Left colon (tissue), 2 donors: ENCODE results near the gene TMEM30A. TPM values are rescaled to one million over a fixed set of nuclear protein-coding genes. Genes with fewer than 3 reads are reported as not detected.

Experiments
- ATAC-seq: fragments of 200-7000 bp; cut with Tn5 transposase; one replicate; pipeline ENCODE4 v1.9.1; 2020; ENCODE audit warnings: mild to moderate bottlenecking, moderate library complexity
- DNase-seq, 2 donors: peaks; one replicate each; pipeline ENCODE4 v3.0.0-alpha.2; 2020
- intact Hi-C, 2 donors: fragments of 100-400 bp; cut with DNase I in 1 of 2; cut with micrococcal nuclease in 1 of 2; formaldehyde crosslinking; loops; one replicate each; pipeline versions ENCODE4 v1.11.2 to v1.14.0; 2022; cut with DNase I, micrococcal nuclease
- total RNA-seq, 2 donors: library from RNA; stranded (reverse); fragmentation: NEBNext Ultra II Directional; extraction: Animal tissue kit (Norgen Biotek cat#: 25700); gene quantifications; one replicate each; pipeline ENCODE4 v1.2.1, GENCODE V29; 2021
- donor health status: DM: no; HTN: no; CAD: no.
- donor health status: DM: yes; HTN: yes; CAD: no.

TMEM30A gene
- total RNA-seq, 2 donors from 2014 or later: 91.2 to 107 TPM

GRCh38 chr6:75268988-75269354 lies 15.6 kb downstream of the TMEM30A start:
- intact Hi-C loops: loop anchor here in 1 of 2 donors (5.0 kb wide), 1 partner anchor 258 kb away; no protein-coding TSS in a partner anchor
- no peak for DNase-seq

GRCh38 chr6:75268121-75268987 lies 16.2 kb downstream of the TMEM30A start:
- DNase-seq (no peak), ATAC-seq (peak; percentile 72)
- intact Hi-C loops: loop anchor here in 1 of 2 donors (5.0 kb wide), 1 partner anchor 259 kb away; no protein-coding TSS in a partner anchor

More at GRCh38 chr6:75268988-75269354, 15.6 kb downstream of the TMEM30A start:
- ATAC-seq: no peak

GRCh38 chr6:75267461-75267860 lies 17.1 kb downstream of the TMEM30A start:
- intact Hi-C loops: loop anchor here in 1 of 2 donors (5.0 kb wide), 1 partner anchor 260 kb away; no protein-coding TSS in a partner anchor
- peak; percentile 74 for ATAC-seq

GRCh38 chr6:75266716-75267291 lies 17.8 kb downstream of the TMEM30A start:
- intact Hi-C loops: loop anchor here in 1 of 2 donors (5.0 kb wide), 1 partner anchor 260 kb away; no protein-coding TSS in a partner anchor
- no peak for DNase-seq
- ATAC-seq: peak; percentile 70

More at GRCh38 chr6:75267461-75267860, 17.1 kb downstream of the TMEM30A start:
- DNase-seq: no peak

- intact Hi-C loops: no loop called here
- ATAC-seq: no peak
- DNase-seq: no peak
Measured at GRCh38 chr6:75263401-75263750, 21.2 kb downstream of the TMEM30A start.

- intact Hi-C loops: no loop called here
- ATAC-seq (no peak), DNase-seq (no peak)
Measured at GRCh38 chr6:75262716-75263400, 21.7 kb downstream of the TMEM30A start.

- no peak for ATAC-seq
- intact Hi-C loops: no loop called here
Measured at GRCh38 chr6:75261299-75261698, 23.3 kb downstream of the TMEM30A start.

GRCh38 chr6:75257343-75258087 lies 27.1 kb downstream of the TMEM30A start:
- intact Hi-C loops: no loop called here
- DNase-seq: no peak
- ATAC-seq: no peak

More at GRCh38 chr6:75261299-75261698, 23.3 kb downstream of the TMEM30A start:
- DNase-seq: no peak

GRCh38 chr6:75250552-75250951 lies 34.0 kb downstream of the TMEM30A start:
- intact Hi-C loops: no loop called here
- DNase-seq (no peak), ATAC-seq (no peak)

- DNase-seq (no peak), ATAC-seq (no peak)
- intact Hi-C loops: no loop called here
Measured at GRCh38 chr6:75249837-75250236, 34.8 kb downstream of the TMEM30A start.

GRCh38 chr6:75246386-75246785 lies 38.2 kb downstream of the TMEM30A start:
- ATAC-seq (no peak), DNase-seq (no peak)
- intact Hi-C loops: no loop called here

- no peak for DNase-seq
- ATAC-seq: peak; percentile 44
- intact Hi-C loops: no loop called here
Measured at GRCh38 chr6:75244063-75244584, 40.5 kb downstream of the TMEM30A start.

GRCh38 chr6:75243333-75244062 lies 41.1 kb downstream of the TMEM30A start, which contains the start of gene COX7A2:
Gene COX7A2 (minus strand): TSS chr6:75243801. CDS start chr6:75243734, 67 bp downstream.
- intact Hi-C loops: no loop called here
- ATAC-seq: peak; percentile 98

GRCh38 chr6:75236630-75237029 lies 48.0 kb downstream of the TMEM30A start:
- ATAC-seq: peak; percentile 18
- intact Hi-C loops: no loop called here
- no peak for DNase-seq

More at GRCh38 chr6:75243333-75244062, 41.1 kb downstream of the TMEM30A start, which contains the start of gene COX7A2:
- peak; percentile 90 to 91 for DNase-seq

GRCh38 chr6:75235271-75235670 lies 49.3 kb downstream of the TMEM30A start:
- intact Hi-C loops: no loop called here
- ATAC-seq (no peak), DNase-seq (no peak)

GRCh38 chr6:75234126-75234865 lies 50.3 kb downstream of the TMEM30A start:
- intact Hi-C loops: no loop called here
- DNase-seq (no peak), ATAC-seq (no peak)

- intact Hi-C loops: no loop called here
- no peak for ATAC-seq
Measured at GRCh38 chr6:75233092-75233615, 51.4 kb downstream of the TMEM30A start.

More at GRCh38 chr6:75233092-75233615, 51.4 kb downstream of the TMEM30A start:
- DNase-seq: no peak
